Measurements from ENCODE around the gene UBE2U.
"Not testable (repeated sequence)": the region's sequence is repeated elsewhere in the genome, so short reads cannot be mapped to it uniquely, and the experiment has no call there.

The UBE2U gene

GRCh38 chr1:64223329-64224151 lies 20.1 kb downstream of the UBE2U start:
- Histone ChIP-seq H3K27ac (ENCODE audit: low read depth, low read length) (no peak overlapping the region), H3K36me3 (ENCODE audit: low read length) (no peaks in the 10 kb centered on the region), H3K79me2 (ENCODE audit: insufficient read depth, low read length) (no peaks in the 10 kb centered on the region), H4K20me1 (ENCODE audit: low read depth, low read length) (no peaks in the 10 kb centered on the region), H2AFZ (ENCODE audit: low read depth, low read length, severe bottlenecking) (no peak overlapping the region), H3F3A (ENCODE audit: insufficient read depth) (no peaks in the 10 kb centered on the region), H3K9me2 (replicated peaks; ENCODE audit: insufficient read depth, low read length) (no peaks in the 10 kb centered on the region), H3K9me3 (ENCODE audit: insufficient read depth, low read length) (no peaks in the 10 kb centered on the region), H3K4me3 (ENCODE audit: insufficient read depth, low read length, poor library complexity, severe bottlenecking) (no peak overlapping the region), H3K9ac (ENCODE audit: low read length) (no peak overlapping the region), H3K27me3 (ENCODE audit: low read length) (no peaks in the 10 kb centered on the region), H3K4me2 (ENCODE audit: low read depth, low read length, poor library complexity, severe bottlenecking) (no peak overlapping the region)
- TF ChIP-seq CTCF (IDR thresholded peaks at IDR 0.05; ENCODE audit: insufficient read depth, low read length, poor library complexity, severe bottlenecking) (no peak), EZH2phosphoT487 (conservative IDR thresholded peaks at IDR 0.05; ENCODE audit: low read length) (no peak)

GRCh38 chr1:64224236-64224635 lies 20.8 kb downstream of the UBE2U start:
- H3K27ac ChIP-seq (ENCODE audit: low read depth, low read length); H4K20me1 ChIP-seq (ENCODE audit: low read depth, low read length); H3K4me3 ChIP-seq (ENCODE audit: insufficient read depth, low read length, poor library complexity, severe bottlenecking); H3K79me2 ChIP-seq (ENCODE audit: insufficient read depth, low read length); H3K9ac ChIP-seq (ENCODE audit: low read length); H3K9me2 ChIP-seq (replicated peaks; ENCODE audit: insufficient read depth, low read length); H2AFZ ChIP-seq (ENCODE audit: low read depth, low read length, severe bottlenecking); H3K36me3 ChIP-seq (ENCODE audit: low read length); H3K4me2 ChIP-seq (ENCODE audit: low read depth, low read length, poor library complexity, severe bottlenecking); H3F3A ChIP-seq (ENCODE audit: insufficient read depth); H3K9me3 ChIP-seq (ENCODE audit: insufficient read depth, low read length); H3K27me3 ChIP-seq (ENCODE audit: low read length): not testable (repeated sequence)

- Histone ChIP-seq H3K36me3 (ENCODE audit: low read length) (no peaks in the 10 kb centered on the region), H3K9me3 (ENCODE audit: insufficient read depth, low read length) (no peaks in the 10 kb centered on the region), H3K27ac (ENCODE audit: low read depth, low read length) (no peak overlapping the region), H3K9ac (ENCODE audit: low read length) (no peak overlapping the region), H3K4me3 (ENCODE audit: insufficient read depth, low read length, poor library complexity, severe bottlenecking) (no peak overlapping the region), H3F3A (ENCODE audit: insufficient read depth) (no peaks in the 10 kb centered on the region), H2AFZ (ENCODE audit: low read depth, low read length, severe bottlenecking) (no peak overlapping the region), H3K4me2 (ENCODE audit: low read depth, low read length, poor library complexity, severe bottlenecking) (no peak overlapping the region), H3K9me2 (replicated peaks; ENCODE audit: insufficient read depth, low read length) (no peaks in the 10 kb centered on the region), H3K27me3 (ENCODE audit: low read length) (no peaks in the 10 kb centered on the region), H3K79me2 (ENCODE audit: insufficient read depth, low read length) (no peaks in the 10 kb centered on the region), H4K20me1 (ENCODE audit: low read depth, low read length) (no peaks in the 10 kb centered on the region)
- TF ChIP-seq EZH2phosphoT487 (conservative IDR thresholded peaks at IDR 0.05; ENCODE audit: low read length) (no peak), CTCF (IDR thresholded peaks at IDR 0.05; ENCODE audit: insufficient read depth, low read length, poor library complexity, severe bottlenecking) (no peak)
These were observed 24.9 kb downstream of the UBE2U start for GRCh38 chr1:64228167-64228957.

- no peak overlapping the region for H3K4me2 ChIP-seq (ENCODE audit: low read depth, low read length, poor library complexity, severe bottlenecking)
- no peak overlapping the region for H3K27ac ChIP-seq (ENCODE audit: low read depth, low read length)
These were observed 25.9 kb downstream of the UBE2U start for GRCh38 chr1:64229307-64229706.

More at GRCh38 chr1:64229307-64229706, 25.9 kb downstream of the UBE2U start:
- H3K9ac ChIP-seq (ENCODE audit: low read length) = no peak overlapping the region
- no peak overlapping the region for H2AFZ ChIP-seq (ENCODE audit: low read depth, low read length, severe bottlenecking)
- no peaks in the 10 kb centered on the region for H3K36me3 ChIP-seq (ENCODE audit: low read length)
- H3K27me3 ChIP-seq (ENCODE audit: low read length) = no peaks in the 10 kb centered on the region
- H3K9me2 ChIP-seq (replicated peaks; ENCODE audit: insufficient read depth, low read length) = no peaks in the 10 kb centered on the region; the same call in 1 of the 2 replicates
- no peak overlapping the region for H3K4me3 ChIP-seq (ENCODE audit: insufficient read depth, low read length, poor library complexity, severe bottlenecking)
- no peak for TF ChIP-seq CTCF (IDR thresholded peaks at IDR 0.05; ENCODE audit: insufficient read depth, low read length, poor library complexity, severe bottlenecking)
- TF ChIP-seq EZH2phosphoT487 (conservative IDR thresholded peaks at IDR 0.05; ENCODE audit: low read length) = no peak
- no peaks in the 10 kb centered on the region for H3F3A ChIP-seq (ENCODE audit: insufficient read depth)
- H3K79me2 ChIP-seq (ENCODE audit: insufficient read depth, low read length) = no peaks in the 10 kb centered on the region
- H4K20me1 ChIP-seq (ENCODE audit: low read depth, low read length) = no peaks in the 10 kb centered on the region
- H3K9me3 ChIP-seq (ENCODE audit: insufficient read depth, low read length) = no peaks in the 10 kb centered on the region
